Coronary artery (tissue), 2 donors: ENCODE measurements around the gene TMEM238L.
A peak's percentile ranks its signal among the peaks of the same experiment; 100 is the strongest.

Experiments
- DNase-seq: peaks from one replicate; pipeline ENCODE4 v3.0.0-alpha.2; 2017; ENCODE audit warnings: low spot score
- H3K27ac ChIP-seq, 2 donors: fragments of 200-600 bp; sonication (generic); one replicate each; pipeline ENCODE4 v1.5.1; 2016 to 2019
- H3K4me3 ChIP-seq: fragments of 200-600 bp; sonication (generic); 2 replicates; pipeline ENCODE4 v1.5.1; 2016; ENCODE audit warnings: mild to moderate bottlenecking, moderate library complexity
- TF ChIP-seq, protein P1 (sequence below): fragments of 200-600 bp; sonication (generic); IDR thresholded peaks from one replicate; pipeline ENCODE4 v1.5.1; 2019; ENCODE audit warnings: antibody characterized with exemption

TMEM238L gene

DNA sequence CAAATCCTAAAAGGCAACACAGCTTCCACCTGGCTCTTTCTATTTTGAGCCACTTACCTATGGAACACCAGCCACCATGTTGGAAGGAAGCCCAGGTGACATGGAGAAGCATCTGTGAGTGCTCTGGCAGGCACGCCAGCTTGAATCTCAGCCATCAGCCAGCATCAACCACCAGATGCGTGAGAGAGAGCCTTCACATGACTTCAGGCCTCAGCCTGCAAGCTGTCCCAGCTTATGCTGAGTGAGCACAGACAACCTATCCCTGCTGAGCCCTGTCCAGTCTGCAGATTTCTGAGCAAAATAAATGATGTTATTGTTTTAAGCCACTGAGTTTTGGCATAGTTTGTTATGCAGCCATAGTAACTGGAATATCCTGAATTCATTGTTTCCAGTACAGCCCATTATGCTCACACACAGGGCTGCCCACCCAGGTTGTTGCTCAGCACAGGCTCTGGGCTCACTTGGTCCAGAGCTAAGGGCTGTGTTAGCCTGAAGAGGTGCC is 35.1 kb downstream of the TMEM238L start:
- H3K4me3 ChIP-seq: no peak overlapping the region
- no peak overlapping the region for H3K27ac ChIP-seq
- TF ChIP-seq, protein P1, sequence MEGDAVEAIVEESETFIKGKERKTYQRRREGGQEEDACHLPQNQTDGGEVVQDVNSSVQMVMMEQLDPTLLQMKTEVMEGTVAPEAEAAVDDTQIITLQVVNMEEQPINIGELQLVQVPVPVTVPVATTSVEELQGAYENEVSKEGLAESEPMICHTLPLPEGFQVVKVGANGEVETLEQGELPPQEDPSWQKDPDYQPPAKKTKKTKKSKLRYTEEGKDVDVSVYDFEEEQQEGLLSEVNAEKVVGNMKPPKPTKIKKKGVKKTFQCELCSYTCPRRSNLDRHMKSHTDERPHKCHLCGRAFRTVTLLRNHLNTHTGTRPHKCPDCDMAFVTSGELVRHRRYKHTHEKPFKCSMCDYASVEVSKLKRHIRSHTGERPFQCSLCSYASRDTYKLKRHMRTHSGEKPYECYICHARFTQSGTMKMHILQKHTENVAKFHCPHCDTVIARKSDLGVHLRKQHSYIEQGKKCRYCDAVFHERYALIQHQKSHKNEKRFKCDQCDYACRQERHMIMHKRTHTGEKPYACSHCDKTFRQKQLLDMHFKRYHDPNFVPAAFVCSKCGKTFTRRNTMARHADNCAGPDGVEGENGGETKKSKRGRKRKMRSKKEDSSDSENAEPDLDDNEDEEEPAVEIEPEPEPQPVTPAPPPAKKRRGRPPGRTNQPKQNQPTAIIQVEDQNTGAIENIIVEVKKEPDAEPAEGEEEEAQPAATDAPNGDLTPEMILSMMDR: no peak
- peak; percentile 64 for DNase-seq

DNA sequence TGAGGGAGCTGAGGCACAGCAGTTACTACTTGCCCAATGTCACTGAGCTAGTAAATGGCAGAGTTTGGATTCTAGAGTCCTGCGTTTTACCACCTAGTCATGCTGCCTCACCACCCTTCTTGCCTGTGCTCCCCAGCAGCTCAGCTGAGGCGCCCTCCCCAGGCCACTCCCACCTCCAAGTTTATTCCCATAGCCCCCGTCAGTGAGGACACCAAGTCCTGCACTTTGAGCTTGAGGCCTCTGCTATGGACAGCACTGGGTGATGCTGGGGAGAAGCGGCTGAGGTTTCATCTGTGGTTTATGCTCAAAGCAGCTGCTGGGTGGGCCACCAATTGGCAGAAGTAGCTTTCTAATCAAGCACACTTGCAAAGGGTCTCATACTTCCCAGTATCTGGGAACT is 36.7 kb downstream of the TMEM238L start:
- TF ChIP-seq, protein P1: no peak
- no peak overlapping the region for H3K4me3 ChIP-seq
- DNase-seq: peak; percentile 66
- H3K27ac ChIP-seq: no peak overlapping the region

DNA sequence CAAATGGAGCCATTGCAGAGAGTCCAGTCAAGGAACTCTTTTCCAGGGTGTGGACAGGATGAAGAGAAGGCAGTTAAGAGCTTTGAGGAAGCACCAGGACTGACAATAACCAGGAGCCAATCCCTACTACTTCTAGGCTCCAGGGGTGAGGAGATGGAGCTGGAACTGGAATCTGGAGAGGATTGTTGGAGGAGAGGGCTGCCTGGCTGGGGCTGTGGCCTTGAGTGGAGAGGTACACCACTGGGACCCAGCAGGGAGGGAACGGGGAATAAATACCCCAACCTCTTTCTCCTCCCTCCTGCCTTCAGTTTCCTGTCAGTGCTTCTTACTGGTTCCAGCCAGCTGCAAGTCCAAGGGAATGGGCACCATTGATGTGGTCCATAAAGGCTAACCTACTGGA is 41.9 kb downstream of the TMEM238L start:
- Histone ChIP-seq H3K27ac (no peak overlapping the region), H3K4me3 (no peak overlapping the region)
- DNase-seq: no peak
- TF ChIP-seq, protein P1: no peak

DNA sequence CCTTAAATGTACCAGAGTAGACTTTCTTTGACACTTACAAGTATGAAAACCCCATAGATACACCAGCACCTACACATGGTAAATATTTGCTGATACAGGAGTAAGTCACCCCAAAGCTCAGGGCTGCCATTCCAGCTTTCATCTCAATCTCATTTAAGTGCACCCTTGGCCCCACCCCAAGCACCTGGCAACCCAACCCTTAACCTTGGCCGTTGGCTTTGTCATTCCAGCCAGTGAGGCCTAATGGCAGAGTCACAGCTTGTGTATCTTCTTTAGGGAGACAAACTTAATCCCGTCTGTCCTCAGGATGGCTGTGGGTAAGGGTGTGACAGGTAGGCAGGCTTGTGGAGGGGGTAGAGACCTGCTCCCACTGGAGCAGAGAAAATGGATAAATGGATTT is 42.6 kb downstream of the TMEM238L start:
- Histone ChIP-seq H3K4me3 (no peak overlapping the region), H3K27ac (no peak overlapping the region)
- DNase-seq: no peak
- TF ChIP-seq, protein P1: no peak

DNA sequence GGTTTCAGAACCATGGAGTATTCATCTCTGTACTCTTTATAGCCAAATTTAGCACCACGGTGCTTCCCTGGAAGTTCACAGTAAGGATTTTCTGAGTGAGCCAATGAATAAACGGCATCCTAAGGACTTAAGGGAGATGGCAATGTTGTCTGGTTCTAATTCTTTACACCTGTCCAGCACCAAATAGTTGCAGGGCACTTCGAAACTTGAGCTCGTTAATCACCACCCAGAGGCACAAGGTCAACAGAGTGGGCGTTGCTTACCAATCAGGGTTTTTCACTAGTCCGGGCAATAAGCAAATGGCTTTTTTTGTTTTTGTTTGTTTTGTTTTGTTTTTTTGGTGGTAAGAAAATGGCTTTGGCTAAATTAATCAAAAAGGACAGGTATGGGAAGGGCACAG is 45.8 kb downstream of the TMEM238L start:
- TF ChIP-seq, protein P1: no peak
- H3K4me3 ChIP-seq: no peak overlapping the region
- H3K27ac ChIP-seq: no peak overlapping the region
- no peak for DNase-seq

DNA sequence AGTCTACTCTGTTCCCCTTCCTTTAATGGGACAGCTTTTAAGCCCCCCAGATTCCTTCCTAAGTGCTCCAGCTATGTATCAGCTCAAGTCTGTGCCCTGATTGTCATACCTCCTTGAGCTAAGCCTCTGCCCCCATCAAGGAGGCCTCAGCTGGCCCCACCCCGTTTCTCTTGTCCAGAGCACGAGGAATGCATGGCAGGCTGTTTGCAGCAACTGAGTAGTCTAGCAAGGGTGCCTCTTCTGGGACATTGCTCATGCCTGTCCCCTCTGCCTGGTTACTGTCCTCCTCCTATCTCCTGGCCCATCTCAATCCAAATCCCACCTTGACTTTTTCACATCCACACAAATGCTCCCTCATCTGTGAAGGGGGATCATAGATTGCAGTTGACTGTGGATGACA is 46.3 kb downstream of the TMEM238L start:
- H3K4me3 ChIP-seq: no peak overlapping the region
- TF ChIP-seq, protein P1: no peak
- DNase-seq: no peak
- H3K27ac ChIP-seq: no peak overlapping the region

DNA sequence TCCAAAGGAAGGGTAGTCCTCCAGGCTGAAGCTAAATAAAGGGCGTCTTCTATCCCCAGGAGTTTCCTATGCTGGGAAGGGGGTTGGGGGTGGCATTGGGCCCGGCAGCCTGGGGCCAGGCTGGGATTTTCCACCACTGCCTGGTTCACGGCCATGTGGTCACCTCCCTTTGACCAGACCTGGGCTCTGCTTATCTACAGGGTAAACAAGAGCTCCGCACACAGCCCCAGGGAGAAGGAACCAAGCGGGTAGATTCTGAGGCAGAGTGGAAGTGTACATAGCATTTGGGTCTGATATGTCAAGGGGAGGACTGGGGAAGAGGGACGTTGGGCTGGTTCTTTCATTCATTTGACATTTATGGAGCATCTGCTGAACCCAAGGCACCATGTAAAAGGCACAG is 46.8 kb downstream of the TMEM238L start:
- TF ChIP-seq, protein P1: no peak
- H3K4me3 ChIP-seq: no peak overlapping the region
- DNase-seq: no peak
- H3K27ac ChIP-seq: no peak overlapping the region
